Skeletal muscle tissue (tissue), 4 donors: ENCODE results near the gene CD2. TPM values are rescaled to one million over a fixed set of nuclear protein-coding genes. Genes with fewer than 3 reads are reported as not detected.

ENCODE experiments used
- H3K27ac ChIP-seq: one replicate; pipeline ENCODE4 v1.7.0; 2013; ENCODE audit warnings: mild to moderate bottlenecking, low read depth, low read length, inconsistent platforms
- H3K27me3 ChIP-seq, 3 donors: one replicate each; pipeline ENCODE4 v1.7.0; 2013; ENCODE audit warnings: low read length in 3 of 3; ENCODE audit not compliant: control insufficient read depth in 3 of 3, insufficient read depth in 3 of 3
- H3K36me3 ChIP-seq, 3 donors: one replicate each; pipeline ENCODE4 v1.7.0; 2013; ENCODE audit warnings: low read length in 3 of 3; ENCODE audit not compliant: control insufficient read depth in 3 of 3, insufficient read depth in 3 of 3
- H3K4me1 ChIP-seq, 3 donors: one replicate each; pipeline ENCODE4 v1.7.0; 2013; ENCODE audit warnings: low read length in 3 of 3, mild to moderate bottlenecking in 3 of 3; ENCODE audit not compliant: control insufficient read depth in 3 of 3, insufficient read depth in 3 of 3
- H3K4me3 ChIP-seq, 3 donors: one replicate each; pipeline ENCODE4 v1.7.0; 2013; ENCODE audit warnings: low read length in 3 of 3
- H3K9ac ChIP-seq, 3 donors: one replicate each; pipeline ENCODE4 v1.7.0; 2013; ENCODE audit warnings: low read length in 3 of 3, mild to moderate bottlenecking in 3 of 3, moderate library complexity in 2 of 3, low read depth in 1 of 3
- H3K9me3 ChIP-seq, 3 donors: one replicate each; pipeline ENCODE4 v1.7.0; 2013; ENCODE audit warnings: low read length in 3 of 3; ENCODE audit not compliant: control insufficient read depth in 3 of 3
- total RNA-seq: library from RNA; depleted of rRNA; stranded (reverse); fragments of >200 nt; gene quantifications from one replicate; pipeline ENCODE4 v1.2.3, GENCODE V29; 2014
- donor health status: Osteomylitis.

CD2 gene
- total RNA-seq, 1 donor from 2014 or later: under 0.01 TPM

- H3K9ac ChIP-seq: no peak overlapping the region
- H3K36me3 ChIP-seq: no peaks in the 10 kb centered on the region
- H3K27ac ChIP-seq: no peak overlapping the region
- no peaks in the 10 kb centered on the region for H3K9me3 ChIP-seq
- no peak overlapping the region for H3K4me3 ChIP-seq
- H3K4me1 ChIP-seq: no peaks in the 10 kb centered on the region
- peaks cover 0 to 8% (median 0%) of the 10 kb centered on the region in 3 donors for H3K27me3 ChIP-seq
Measured at GRCh38 chr1:116794371-116794770, 40.1 kb downstream of the CD2 start.

- Histone ChIP-seq H3K36me3 (no peaks in the 10 kb centered on the region), H3K27me3 (peaks cover 0 to 8% (median 0%) of the 10 kb centered on the region in 3 donors), H3K27ac (no peak overlapping the region)
Measured at GRCh38 chr1:116794804-116795481, 40.7 kb downstream of the CD2 start.

DNA sequence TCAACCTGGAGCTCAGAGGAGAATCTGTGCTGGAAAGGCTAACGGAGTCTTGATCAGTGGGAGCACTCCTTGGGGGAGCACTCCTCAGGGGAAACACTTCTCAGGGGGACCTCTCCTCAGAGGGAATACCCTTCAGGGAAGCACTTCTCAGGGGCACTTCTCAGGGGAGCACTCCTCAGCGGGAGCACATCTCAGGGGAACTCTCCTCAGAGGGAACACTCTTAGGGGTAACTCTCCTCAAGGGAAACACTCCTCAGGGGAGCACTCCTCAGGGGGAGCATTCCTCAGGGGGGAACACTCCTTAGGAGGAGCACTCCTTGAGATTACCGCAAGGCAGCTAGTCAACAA, 41.2 kb downstream of the CD2 start:
- no peaks in the 10 kb centered on the region for H3K4me1 ChIP-seq
- H3K9me3 ChIP-seq: no peaks in the 10 kb centered on the region
- peaks cover 0 to 8% (median 0%) of the 10 kb centered on the region in 3 donors for H3K27me3 ChIP-seq
- no peaks in the 10 kb centered on the region for H3K36me3 ChIP-seq
- H3K4me3 ChIP-seq: no peak overlapping the region
- no peak overlapping the region for H3K9ac ChIP-seq
- H3K27ac ChIP-seq: no peak overlapping the region

More at GRCh38 chr1:116794804-116795481, 40.7 kb downstream of the CD2 start:
- Histone ChIP-seq H3K9me3 (no peaks in the 10 kb centered on the region), H3K9ac (no peak overlapping the region), H3K4me1 (no peaks in the 10 kb centered on the region), H3K4me3 (no peak overlapping the region)

DNA sequence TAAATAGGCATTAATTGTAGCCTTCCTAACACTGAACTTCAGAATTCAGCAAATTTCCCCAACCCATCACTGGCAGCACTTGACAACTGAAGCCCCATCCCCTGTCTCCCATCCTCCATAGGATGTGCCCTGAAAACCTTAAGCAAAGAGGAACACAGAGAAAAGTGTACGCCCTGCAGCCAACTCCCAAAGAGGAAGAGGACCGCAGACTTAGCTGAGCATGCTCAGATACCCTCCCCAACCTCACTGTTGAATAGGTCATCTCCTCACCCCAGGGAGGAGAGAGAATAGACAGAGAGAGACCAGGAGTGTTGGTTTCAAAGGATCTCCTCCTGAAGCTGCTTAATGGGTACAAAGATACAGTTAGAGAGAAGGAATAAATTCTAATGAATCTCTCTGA, 50.5 kb downstream of the CD2 start:
- Histone ChIP-seq H3K27ac (no peak overlapping the region), H3K9me3 (no peaks in the 10 kb centered on the region), H3K27me3 (peaks cover 0 to 3% (median 0%) of the 10 kb centered on the region in 3 donors), H3K9ac (no peak overlapping the region), H3K4me3 (no peak overlapping the region), H3K36me3 (no peaks in the 10 kb centered on the region), H3K4me1 (peaks cover 0 to 3% (median 3%) of the 10 kb centered on the region in 3 donors)

DNA sequence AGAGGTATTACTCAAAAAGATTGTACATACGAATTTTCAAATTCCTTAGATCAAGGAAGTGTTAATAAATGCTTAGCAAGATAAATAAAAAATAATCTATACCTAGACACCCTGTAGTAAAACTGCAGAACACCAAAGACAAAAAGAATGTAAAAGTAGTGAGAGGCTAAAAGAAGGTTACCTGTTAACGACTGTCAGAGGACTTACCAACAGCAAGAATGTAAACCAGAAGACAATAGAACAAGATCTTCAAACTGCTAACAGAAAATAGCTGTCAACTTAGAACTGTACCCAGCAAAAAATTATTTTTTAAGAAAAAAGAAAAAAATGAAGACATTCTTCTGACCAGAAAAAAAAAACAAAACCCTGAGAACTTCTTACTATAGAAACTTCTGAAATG, 51.2 kb downstream of the CD2 start:
- Histone ChIP-seq H3K9me3 (no peaks in the 10 kb centered on the region), H3K9ac (no peak overlapping the region), H3K4me1 (peaks cover 0 to 3% (median 3%) of the 10 kb centered on the region in 3 donors), H3K36me3 (no peaks in the 10 kb centered on the region), H3K27ac (no peak overlapping the region), H3K27me3 (peaks cover 0 to 3% (median 0%) of the 10 kb centered on the region in 3 donors), H3K4me3 (no peak overlapping the region)

- H3K9me3 ChIP-seq: no peaks in the 10 kb centered on the region
- H3K4me1 ChIP-seq: peaks cover 0 to 3% (median 3%) of the 10 kb centered on the region in 3 donors
- no peak overlapping the region for H3K4me3 ChIP-seq
- no peak overlapping the region for H3K27ac ChIP-seq
- H3K27me3 ChIP-seq: peaks cover 0 to 3% (median 0%) of the 10 kb centered on the region in 3 donors
- no peaks in the 10 kb centered on the region for H3K36me3 ChIP-seq
- H3K9ac ChIP-seq: no peak overlapping the region
Measured at GRCh38 chr1:116806245-116806644, 52.0 kb downstream of the CD2 start.

GRCh38 chr1:116806671-116807070, 52.4 kb downstream of the CD2 start:
- Histone ChIP-seq H3K4me1 (peaks cover 0 to 3% (median 3%) of the 10 kb centered on the region in 3 donors), H3K4me3 (no peak overlapping the region), H3K9ac (no peak overlapping the region), H3K27ac (no peak overlapping the region), H3K36me3 (no peaks in the 10 kb centered on the region), H3K9me3 (no peaks in the 10 kb centered on the region), H3K27me3 (peaks cover 0 to 3% (median 0%) of the 10 kb centered on the region in 3 donors)

DNA sequence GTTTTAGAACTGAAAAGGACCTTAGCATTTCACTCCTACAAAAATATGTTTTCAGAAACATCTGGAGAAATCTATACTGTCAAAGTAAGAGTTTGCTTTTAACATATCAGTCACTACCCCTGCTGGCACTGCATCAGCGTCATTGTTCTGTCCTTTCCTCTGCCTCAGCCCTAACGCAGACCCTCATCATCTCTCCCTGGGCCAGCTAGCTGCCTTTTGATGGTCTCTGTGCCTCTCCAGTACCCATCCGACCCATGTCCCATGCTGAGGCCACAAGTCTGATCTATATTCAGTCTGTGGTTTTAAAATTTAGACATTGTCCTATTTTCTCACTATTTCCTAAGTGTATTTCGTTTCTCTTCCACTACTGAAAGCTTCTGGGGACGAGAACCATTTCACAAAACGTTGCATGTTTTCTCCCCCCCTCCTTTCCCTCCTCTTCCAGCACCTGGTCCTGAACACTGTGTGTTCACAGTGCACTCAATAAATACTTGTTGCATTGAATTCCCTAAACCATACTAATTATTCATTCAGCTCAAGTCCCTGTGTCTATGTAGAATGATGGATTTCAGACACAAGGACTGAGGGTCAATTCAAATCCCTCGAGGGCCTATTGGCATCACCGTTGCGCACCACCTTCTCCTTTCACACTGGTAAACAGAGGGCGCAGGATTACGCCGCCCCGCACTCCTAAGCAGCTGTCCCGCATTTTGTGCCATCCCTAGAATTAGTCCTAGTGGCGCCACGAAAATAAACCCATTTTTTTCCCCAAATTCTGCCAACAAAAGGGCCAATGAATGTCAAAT, 53.4 kb downstream of the CD2 start:
- peaks cover 0 to 3% (median 0%) of the 10 kb centered on the region in 3 donors for H3K27me3 ChIP-seq
- no peaks in the 10 kb centered on the region for H3K36me3 ChIP-seq
- H3K27ac ChIP-seq: no peak overlapping the region
- no peak overlapping the region for H3K9ac ChIP-seq
- H3K9me3 ChIP-seq: peaks cover 0 to 1% (median 0%) of the 10 kb centered on the region in 3 donors
- H3K4me3 ChIP-seq: no peak overlapping the region
- peaks cover 0 to 3% (median 3%) of the 10 kb centered on the region in 3 donors for H3K4me1 ChIP-seq

DNA sequence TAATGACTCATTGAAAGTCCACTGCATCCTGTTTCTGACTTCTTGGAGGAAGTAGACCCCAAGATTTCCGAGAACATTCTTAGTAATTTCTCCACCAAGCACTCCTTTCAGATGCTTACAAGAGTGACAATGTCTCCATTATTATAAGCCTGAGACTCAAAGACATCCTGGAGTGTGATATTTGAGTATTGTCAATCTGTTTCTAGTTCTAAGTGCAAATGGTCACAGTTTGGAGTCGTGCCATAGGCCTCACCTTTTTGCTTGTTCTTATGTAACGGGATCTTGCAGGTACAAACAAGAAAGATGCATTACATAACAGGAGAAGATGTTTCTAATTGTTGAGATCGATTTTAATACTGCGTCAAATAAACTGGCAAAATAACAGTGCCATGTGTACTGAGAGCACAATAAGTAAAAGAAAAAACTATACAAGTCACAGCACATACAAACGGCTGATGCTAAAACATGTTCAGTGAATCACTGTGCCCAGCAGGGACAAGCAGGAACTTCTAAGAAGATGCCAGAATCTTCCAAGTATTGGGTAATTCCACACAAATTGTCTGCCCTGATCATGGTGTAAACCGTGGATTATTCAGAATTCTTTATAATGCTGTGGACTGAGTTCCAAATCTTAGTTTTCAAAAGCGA, 54.1 kb downstream of the CD2 start:
- Histone ChIP-seq H3K9ac (no peak overlapping the region), H3K27me3 (peaks cover 0 to 3% (median 0%) of the 10 kb centered on the region in 3 donors), H3K9me3 (peaks cover 0 to 3% (median 0%) of the 10 kb centered on the region in 3 donors), H3K27ac (no peak overlapping the region), H3K4me3 (no peak overlapping the region), H3K4me1 (peaks cover 0 to 3% (median 3%) of the 10 kb centered on the region in 3 donors), H3K36me3 (no peaks in the 10 kb centered on the region)
